Tongue (tissue), 2 donors: ENCODE measurements around the gene SH3RF3. TPM values are rescaled to one million over a fixed set of nuclear protein-coding genes. Genes with fewer than 3 reads are reported as not detected.

ENCODE experiments used
- DNase-seq: peaks from one replicate; pipeline ENCODE4 v3.0.0-alpha.2; 2015
- total RNA-seq: library from RNA; depleted of rRNA; stranded (reverse); fragments of >200 nt; gene quantifications from one replicate; pipeline ENCODE4 v1.2.3, GENCODE V29; 2014

SH3RF3 gene
- total RNA-seq, 1 donor from 2014 or later, result 10.1 TPM

DNA sequence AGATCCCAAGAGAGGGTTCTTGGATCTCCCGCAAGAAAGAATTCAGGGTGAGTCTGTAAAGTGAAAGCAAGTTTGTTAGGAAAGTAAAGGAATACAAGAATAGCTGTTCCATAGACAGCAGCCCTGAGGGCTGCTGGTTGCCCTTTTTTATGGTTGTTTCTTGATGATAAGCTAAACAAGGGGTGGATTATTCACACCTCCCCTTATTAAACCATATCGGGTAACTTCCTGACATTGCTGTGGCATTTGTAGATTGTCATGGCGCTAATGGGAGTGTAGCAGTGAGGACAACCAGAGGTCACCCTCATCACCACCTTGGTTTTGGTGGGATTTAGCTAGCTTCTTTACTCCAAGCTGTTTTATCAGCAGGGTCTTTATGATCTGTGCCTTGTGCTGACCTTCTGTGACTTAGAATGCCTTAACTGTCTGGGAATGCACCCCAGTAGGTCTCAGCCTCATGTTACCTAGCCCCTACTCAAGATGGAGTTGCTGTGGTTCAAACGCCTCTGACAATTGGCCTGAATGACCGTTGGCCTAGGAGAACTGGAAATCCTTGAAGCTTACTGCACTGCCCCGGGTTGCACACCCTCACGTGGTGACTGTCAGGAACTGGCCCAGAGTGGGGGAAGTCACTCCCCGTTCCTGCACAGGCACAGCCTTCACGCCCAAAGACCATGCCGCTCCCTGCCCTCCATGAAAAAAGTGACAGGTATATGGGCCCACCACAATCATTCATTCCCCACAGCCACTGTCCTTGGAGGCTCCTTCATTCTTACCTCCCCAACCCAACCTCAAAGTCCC lies 347.8 kb downstream of the SH3RF3 start:
- no peak for DNase-seq

DNA sequence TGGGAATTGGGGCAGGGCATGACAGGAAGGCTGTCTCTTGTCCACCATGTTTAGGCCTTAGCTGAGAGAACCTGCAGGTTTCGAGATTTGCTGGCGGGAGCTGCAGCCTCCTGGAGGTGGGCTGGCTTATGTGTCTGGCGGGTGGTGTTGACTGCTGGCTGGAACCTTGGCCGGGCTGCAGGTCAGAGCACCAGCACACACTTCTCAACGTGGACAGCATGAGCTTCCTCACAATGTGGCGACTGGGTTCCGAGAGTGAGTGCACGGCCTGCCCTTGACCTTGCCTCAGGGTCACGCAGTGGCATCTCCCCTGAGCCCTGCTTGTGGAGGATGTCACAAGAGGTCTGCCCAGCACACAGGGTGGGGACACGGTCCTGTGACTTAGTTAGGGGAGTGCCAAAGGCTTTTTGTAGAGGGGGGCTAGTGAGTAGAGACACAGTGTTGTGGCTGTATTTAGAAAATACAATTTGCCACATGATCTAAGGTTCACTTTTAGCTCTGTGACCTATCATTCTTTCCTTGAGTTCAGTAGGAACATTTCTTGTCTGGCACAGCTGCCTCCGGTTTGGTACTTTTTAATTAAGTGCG lies 350.0 kb downstream of the SH3RF3 start:
- DNase-seq, result no peak

DNA sequence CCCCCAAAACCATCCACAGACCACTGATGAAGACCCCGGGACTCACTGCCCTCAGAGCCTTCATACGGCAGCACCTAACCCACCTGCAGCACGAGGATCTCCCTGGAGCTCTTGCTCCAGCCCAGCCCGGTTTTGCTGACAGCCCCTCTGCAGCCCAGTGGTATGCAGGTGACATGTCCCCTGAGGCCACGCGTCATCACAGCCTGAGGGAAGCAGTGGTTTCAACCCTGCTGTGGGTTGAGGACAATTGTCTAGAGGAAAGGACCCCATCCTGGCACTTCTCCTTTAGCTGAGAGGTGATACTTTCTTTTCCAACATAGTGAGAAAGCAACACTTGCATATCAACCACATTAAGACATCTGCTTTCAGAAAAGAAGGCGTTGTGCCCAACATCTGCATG lies 350.8 kb downstream of the SH3RF3 start:
- no peak for DNase-seq

DNA sequence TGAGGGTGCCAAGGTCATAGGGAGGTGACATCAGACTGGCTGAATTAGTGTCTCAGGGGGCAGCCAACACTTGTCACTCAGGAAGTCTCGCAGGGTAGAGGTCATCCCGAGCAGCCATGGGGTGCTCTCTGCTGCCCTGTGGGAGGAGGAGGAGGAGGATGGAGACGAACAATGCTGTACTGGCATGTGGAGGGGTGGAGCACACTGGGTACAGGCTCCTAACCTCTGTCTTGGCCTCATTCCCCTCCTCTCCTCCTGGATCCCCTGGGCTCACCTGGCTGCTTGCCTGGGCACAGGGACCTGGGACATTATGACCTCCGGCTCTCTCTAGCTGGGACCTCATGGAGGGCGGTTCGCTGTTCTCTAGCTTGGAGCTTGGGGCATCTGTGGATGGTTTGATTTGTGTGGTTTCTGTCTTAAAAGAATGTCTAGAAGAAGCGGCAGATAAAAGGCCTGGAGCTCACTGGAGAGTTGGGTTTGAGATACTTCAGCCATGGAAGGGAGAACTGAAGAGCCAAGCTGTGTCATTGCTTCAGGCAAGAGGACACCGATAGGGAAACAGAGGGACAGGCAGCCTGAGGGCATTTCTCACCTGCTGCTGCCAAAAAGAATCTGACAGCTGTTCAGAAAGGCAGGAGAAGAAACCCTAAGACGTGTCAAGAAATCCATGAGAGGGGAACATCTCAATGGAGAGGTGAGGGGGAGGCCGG lies 351.6 kb downstream of the SH3RF3 start:
- DNase-seq, result no peak

DNA sequence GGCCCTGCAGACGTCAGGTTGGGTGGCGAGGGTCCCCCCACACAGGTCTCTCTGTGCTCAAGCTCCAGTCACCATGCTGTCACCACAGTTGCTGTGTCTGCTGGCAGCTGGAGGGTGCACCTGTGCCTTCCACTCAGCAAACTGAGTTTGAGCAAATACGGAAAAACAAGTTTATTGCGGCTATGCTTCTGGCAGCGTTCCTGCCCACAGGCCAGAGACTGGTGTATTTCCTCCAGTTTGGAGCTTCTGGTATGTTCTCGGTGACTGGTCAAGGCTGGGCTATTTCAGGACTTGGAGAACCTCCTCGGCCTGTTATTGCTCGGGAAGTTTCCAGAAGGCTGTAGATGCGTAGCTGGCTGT lies 352.2 kb downstream of the SH3RF3 start:
- DNase-seq, result peak; percentile 86

DNA sequence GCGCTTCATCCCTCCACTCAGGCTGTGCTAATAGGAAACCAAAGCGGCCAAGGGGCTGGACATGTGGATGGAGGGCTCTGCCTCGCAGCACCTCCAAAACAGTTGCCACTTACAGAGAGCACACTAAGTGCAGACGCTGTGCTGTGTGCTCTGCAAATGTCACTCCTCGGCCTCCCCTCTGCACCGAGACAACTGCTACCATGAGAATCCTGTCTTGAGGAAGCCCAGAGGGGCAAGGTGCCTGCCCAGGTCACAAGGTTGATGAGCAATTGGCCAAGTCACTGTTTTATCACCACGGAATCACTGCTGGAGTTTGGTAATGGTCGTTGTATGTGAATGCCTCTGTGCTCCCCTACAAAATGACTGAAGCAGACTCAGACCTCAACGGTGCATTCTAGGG lies 352.6 kb downstream of the SH3RF3 start:
- DNase-seq, result no peak

DNA sequence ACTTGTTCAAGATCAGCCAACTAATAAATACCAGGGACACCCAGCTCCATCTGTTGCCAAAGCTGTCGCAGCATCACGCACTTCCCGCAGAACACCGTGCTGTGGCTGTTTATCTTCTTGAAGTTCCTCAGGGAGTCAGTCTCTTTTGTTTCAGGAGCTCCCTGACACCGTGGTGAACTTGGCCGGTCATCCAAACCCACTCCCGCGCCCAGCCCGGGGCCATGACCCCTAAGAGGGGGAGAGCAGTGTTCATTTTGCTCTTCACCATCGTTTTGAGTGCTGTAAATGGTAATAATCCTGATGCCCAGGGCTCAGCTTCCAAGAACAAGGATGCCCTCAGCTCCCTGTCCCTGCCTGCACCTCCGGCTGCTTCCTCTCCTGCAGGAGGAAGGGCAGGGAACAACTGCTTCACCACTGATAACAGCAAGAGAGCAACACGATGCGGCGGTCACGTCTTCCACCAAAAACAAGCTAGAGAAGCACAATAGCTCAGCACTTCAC lies 353.4 kb downstream of the SH3RF3 start:
- peak; percentile 51 for DNase-seq

DNA sequence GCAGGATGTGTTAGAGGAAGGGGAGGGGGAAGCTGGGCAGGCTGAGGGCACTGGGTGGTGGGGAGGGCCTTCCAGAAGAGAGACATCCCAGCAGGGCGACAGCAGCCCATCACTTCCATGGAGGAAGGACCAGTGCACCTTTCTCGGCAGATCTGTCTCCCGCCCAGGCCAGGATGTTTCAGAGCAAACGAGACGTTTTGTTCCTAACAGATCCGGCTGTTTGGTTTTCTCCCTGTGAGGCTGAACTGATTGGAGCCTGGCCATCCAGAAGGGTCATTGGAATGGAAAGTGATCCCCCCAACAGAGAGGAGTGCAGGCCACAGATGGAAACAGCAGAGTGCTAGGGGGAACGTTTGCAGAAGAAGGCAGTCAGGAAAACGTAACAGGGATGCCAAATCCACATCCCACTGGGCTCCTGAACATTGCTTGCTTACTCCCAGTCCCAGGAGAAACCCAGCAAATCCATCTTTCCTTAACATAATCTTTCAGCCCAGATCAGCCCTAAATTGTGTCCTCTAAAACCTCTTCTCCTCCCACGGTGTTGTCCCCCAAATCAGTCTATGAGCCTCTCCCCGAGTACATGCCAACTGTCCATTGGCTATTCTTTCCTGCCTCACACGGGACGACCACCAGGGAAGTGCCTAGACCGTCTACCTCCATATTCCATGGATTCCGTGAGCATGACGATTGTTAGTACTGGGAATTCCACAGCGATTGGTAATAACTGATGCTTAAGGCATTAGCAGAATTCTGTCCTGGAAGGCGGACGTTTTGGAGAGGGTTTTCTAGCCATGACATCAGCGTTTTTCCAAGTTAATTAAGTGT lies 357.9 kb downstream of the SH3RF3 start:
- peak; percentile 70 for DNase-seq

DNA sequence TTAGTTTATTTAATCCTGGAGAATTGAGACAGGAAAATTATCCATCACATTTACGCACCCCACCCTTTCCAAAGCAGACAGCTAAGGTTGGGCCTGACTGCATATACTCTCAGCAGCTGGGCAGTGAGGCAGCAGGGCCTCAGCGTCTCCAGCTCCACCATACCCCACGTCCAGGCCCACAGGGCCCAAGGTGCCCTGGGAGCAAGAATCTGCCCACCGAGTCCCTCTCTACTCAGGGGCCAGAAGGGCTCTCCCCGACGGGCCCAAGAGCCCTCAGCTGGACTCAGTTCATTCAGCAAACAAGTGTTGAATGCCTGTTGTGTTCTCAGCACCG lies 358.5 kb downstream of the SH3RF3 start:
- no peak for DNase-seq

DNA sequence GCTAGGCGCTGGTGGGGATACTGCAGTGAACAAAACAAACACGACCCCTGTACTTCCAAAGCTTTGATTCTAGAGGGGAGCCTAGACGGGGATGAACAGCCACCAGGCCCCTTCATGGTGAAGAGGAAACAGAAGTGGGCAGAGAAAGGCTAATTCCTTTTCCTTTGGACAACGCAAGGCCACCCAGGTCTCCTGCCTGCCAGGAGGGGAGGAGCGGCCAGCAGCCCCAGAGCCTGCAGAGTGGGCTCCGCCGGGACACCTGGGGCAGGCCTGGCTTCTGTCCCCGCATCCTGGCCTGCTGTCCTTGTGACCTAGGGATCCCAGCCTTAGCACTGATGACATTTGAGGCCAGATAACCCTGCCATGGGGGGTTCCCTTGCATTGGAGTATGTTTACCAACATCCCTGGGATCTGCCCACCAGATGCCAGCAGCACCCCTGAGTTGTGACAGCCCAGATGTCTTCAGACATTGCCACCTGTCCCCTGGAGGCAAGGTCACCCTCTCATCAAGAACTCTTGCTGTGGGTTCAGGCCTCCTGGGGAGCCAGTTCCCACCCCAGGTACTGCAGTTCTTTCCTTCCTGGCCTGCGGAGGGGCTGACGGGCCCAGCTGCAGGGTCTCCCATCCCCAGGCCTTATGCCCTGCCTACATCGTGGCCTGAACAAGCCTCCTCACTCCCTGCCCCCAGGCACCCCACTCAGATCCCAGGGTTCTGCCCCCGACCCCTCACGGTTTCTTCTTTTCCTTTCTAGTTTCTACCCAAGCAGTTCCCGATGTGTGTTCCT lies 359.1 kb downstream of the SH3RF3 start:
- no peak for DNase-seq

DNA sequence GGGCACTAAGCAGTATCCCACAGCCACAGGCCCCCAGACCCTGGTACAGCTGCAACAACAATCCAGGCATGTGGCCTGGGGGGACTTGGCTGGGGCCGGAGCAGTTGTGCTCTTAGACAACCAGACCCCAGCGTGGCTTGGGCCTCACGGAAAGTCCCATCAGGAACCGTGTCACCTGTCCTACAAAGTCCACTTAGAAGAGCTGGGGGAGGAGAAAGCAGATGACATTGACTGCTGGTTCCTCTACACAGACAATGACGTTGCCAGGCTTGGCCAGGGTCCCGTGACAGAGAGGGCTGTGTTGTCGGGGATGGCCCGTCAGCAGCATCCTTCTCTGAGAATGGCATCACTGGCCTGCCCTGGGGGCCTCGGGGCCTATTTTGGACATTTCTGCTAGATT lies 360.3 kb downstream of the SH3RF3 start:
- peak; percentile 48 for DNase-seq

DNA sequence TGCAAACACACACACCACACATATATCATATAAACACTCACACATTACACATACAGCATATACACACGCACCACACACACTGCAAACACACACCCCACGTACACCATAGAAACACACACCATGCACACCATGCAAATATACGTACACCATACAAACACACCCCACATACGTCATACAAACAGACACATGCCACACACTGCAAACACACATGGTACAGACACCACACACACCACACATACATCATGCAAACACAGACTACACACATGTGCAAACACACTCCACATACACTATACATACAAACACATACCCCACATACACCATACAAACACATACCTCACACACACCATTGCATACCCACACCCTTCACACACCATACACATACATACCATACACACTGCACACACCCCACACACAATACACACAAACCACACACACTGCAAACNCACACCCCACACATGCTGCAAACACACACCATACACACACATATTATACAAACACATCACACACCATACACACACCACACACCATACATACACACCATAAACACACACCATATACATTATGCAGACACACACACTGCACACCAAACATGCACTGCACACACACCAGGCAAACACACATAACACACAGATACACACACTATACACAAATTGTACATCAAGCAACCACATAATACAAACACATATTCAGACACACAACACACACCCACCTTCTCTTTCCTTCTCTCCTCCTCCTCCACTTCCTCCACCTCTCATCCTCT lies 364.4 kb downstream of the SH3RF3 start:
- no peak for DNase-seq

DNA sequence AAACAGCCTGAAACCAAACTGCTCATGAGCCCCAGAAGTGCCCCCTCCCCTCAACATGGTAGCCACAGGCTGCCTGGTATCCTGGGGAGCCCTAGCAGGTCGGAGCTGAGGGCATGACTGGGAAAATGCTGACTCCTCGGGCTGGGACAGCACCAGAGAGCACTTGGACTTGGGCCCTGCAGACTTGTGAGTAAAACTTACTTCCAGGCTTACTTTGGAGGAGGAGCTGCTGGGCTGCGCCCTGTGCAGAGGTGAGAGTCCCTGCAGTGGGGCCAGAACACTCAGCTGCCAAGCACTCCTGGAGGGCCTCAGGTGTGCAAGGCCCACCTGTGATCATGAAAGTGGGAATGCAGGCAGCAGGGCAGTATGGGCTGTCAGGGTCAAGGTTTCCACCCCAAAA lies 365.3 kb downstream of the SH3RF3 start:
- no peak for DNase-seq

DNA sequence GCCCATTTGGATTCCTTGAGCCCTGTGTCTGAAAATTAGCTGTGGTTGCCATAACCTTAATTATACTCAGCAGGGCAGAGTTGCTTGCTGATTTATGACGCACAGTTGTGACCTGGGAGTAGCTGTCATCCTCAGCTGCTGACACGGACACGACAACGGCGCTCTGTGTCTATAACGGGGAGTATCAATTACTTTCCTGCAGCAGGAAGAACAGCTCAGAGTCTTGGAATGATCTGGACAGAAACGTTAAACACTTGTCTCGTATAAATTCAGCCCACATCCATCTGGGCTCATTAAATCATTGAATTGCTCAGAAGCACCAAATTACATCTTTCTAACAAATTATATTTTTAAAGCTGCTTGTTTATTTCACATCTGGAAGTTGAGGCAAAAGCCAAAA lies 368.5 kb downstream of the SH3RF3 start:
- DNase-seq, result peak; percentile 74

DNA sequence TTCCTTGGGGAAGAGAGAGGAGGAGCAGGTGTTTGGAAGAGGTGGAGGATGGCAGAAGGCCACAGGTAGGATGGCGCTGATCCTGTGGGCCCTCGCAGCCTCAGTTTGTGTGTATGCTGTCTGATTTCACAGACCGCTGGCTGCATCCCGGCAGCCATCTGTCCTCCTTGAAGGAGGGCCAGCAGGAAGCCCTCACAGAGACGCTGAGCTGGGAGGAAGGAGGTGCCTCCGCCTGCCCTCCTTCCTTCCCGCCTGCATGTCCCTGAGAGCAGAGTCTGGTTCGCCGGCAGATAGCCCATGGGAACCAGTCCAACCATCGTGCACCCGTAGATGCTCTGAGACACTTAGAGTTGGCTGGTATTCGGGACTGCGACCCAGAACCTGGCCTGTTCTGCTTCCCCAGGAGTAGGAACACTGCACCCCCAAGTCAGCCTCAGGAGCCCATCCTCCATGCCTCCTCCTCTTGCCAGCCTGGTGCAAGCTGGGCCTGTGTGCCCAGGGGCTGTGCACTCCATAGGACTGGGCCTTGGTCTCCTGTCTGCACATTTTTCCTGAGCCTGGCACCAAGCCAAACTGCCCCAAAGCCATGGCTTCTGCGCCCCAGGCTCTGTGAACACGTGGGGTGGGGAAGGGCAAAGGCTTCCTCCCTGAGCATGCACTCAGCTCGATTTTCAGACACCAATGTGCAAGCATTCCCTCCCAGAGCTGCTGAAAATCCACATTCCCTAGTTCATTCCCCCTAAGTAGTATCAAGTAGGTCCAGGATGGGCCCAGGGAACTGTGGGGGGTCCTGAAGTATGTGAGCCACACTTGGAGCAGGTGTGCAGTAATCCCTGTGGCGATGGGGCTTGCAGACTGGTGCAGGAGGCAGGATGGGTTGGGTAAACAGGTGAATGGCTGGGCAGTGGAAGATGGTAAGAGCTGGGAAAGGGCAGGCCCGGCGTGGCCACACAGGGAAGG lies 369.2 kb downstream of the SH3RF3 start:
- no peak for DNase-seq

DNA sequence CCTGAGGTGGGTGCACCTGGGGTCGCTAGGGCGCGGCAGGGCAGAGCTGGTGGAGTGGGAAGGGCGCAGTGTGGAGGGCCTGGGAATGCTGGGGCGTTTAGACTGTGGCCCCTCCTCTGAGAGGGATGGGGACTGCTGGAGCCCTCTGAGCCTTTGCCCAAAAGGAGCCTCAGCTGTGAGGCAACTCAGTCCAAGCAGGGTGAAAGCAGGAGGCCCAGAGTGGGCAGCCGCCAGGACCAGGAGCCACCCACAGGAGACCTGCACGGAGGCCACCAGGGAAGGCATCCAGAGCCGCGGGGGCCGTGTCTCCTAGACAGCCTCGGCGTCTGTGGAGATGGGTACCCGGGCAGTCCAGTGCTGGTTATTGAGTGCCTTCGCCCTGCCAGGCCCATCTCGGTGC lies 369.9 kb downstream of the SH3RF3 start:
- DNase-seq, result no peak

DNA sequence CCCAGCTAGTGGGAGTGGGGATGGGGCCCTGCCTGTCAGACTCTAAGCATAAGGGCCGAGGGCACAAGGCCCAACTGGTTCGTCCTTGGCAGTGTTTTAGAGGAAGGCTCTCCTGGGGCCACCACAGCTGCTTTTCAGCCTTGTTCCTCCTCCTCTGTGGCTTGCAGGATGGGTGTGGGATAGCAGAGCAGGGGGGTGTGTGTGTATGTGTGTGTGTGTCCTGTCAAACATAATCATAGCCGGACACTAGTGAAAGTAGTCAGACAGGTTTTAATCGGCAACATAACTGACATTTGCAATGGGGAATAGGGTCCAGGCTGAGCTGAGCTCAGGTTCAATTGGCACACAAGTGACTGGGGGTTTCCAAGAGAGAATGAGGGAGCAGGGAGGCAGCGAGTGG lies 370.6 kb downstream of the SH3RF3 start:
- peak; percentile 88 for DNase-seq

DNA sequence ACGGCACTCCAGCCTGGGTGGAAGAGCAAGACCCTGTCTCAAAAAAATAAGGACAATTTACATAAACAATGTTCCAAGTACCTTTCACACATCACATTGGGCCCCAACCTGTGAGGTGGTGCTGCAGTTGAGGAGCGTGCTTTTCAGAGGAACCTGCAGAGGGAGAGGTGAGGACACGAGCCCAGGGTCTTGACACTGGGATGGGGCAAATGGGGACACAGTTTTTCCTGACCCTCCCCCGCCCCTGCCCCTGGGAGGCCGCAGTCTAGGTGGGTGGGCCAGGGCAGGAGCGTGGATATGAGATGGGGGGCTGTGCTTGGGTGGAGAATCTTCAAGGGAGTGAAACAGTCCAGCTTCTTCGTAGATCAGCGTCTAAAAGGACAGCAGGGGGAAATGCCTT lies 371.9 kb downstream of the SH3RF3 start:
- no peak for DNase-seq

DNA sequence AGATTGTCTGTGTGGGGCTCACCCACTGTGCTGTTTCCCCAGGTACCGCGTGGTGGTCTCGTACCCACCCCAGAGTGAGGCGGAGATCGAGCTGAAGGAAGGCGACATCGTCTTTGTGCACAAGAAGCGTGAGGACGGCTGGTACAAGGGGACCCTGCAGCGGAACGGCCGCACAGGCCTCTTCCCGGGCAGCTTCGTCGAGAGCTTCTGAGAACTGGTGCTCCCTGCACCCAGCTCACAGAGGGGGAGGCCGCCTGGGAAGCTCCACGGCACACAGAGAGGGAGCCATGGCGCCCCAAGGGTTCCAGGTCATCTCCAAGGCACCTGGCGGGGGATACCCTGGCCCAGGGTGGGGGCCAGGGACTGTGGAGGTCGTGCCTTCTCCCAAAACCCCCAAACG lies 372.5 kb downstream of the SH3RF3 start:
- no peak for DNase-seq

DNA sequence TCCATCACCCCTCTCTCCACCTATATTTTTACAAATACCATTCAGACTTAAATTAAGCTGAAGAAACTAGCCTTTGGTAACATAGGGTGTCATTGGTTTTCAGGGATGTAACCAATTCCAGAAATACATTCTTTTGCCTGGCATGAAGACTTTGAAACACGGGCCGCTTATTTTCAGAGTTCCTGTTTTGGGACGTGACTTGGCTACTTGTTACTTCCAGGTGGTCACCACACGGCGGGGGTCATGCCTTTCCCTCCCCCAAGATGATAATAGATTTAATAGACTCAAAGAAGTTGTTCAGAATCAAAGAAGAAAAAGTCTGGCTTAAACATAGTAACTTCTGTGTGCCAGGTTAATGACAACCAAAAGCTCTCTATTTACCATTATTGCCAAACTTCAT lies 374.2 kb downstream of the SH3RF3 start:
- no peak for DNase-seq
